OCI-LY7 (cell line): ENCODE data around the gene DDX10. TPM values are rescaled to one million over a fixed set of nuclear protein-coding genes. Genes with fewer than 3 reads are reported as not detected.

ENCODE experiments used
- BruUV-seq: library from RNA; stranded (reverse); fragments of 400-500 nt; replicated peaks from 2 replicates; lab custom pipeline; 2021; lab: Mats Ljungman, UMichigan
- CTCF ChIA-PET: fragments of 300-600 bp; sonication (Branson Sonifier 250); formaldehyde crosslinking; loops from one replicate; lab custom pipeline; 2022; ENCODE audit warnings: antibody characterized with exemption; ENCODE audit not compliant: unreplicated experiment; lab: Charles Lee
- POLR2A ChIA-PET: fragments of 300-600 bp; sonication (Branson Sonifier 250); formaldehyde crosslinking; loops from one replicate; lab custom pipeline; 2022; ENCODE audit warnings: antibody characterized with exemption; lab: Charles Lee
- DNase-seq: peaks from one replicate; pipeline ENCODE4 v3.0.0-alpha.2; 2015; ENCODE audit warnings: low spot score
- H2AFZ ChIP-seq: fragments of 200-600 bp; sonication (generic), shearing (Covaris generic); 2 replicates; pipeline ENCODE4 v1.6.1; 2014; ENCODE audit warnings: mild to moderate bottlenecking, antibody characterized with exemption, low read length, moderate library complexity
- H3K27ac ChIP-seq: fragments of 200-600 bp; sonication (generic); 2 replicates; pipeline ENCODE4 v1.5.1; 2014; ENCODE audit warnings: mixed run types, low read depth, mild to moderate bottlenecking, moderate library complexity, low read length, inconsistent platforms; ENCODE audit not compliant: poor library complexity, severe bottlenecking
- H3K36me3 ChIP-seq: fragments of 200-600 bp; sonication (generic); 2 replicates; pipeline ENCODE4 v1.6.1; 2014; ENCODE audit warnings: mild to moderate bottlenecking, antibody characterized with exemption, low read length, moderate library complexity, mixed read lengths; ENCODE audit not compliant: insufficient read depth
- H3K4me1 ChIP-seq: fragments of 200-600 bp; sonication (generic); 2 replicates; pipeline ENCODE4 v1.5.1; 2014; ENCODE audit warnings: mild to moderate bottlenecking, low read length; ENCODE audit not compliant: insufficient read depth, poor library complexity, severe bottlenecking
- H3K4me2 ChIP-seq: fragments of 200-600 bp; sonication (generic); 2 replicates; pipeline ENCODE4 v1.6.1; 2014; ENCODE audit warnings: mild to moderate bottlenecking, low read length
- H3K4me3 ChIP-seq: fragments of 200-600 bp; sonication (generic); 2 replicates; pipeline ENCODE4 v1.5.1; 2014; ENCODE audit warnings: mild to moderate bottlenecking, low read depth, low read length; ENCODE audit not compliant: poor library complexity, severe bottlenecking
- H3K79me2 ChIP-seq: fragments of 200-600 bp; sonication (generic); 2 replicates; pipeline ENCODE4 v1.6.1; 2016; ENCODE audit warnings: low read depth, mild to moderate bottlenecking, low read length, moderate library complexity, mixed read lengths; ENCODE audit not compliant: insufficient read depth
- H3K9me2 ChIP-seq: fragments of 200-600 bp; sonication (generic); 2 replicates; pipeline ENCODE4 v1.6.1; 2016; ENCODE audit warnings: mild to moderate bottlenecking, low read length, mixed read lengths; ENCODE audit not compliant: insufficient read depth
- H3K9me3 ChIP-seq: fragments of 200-600 bp; sonication (generic); 2 replicates; pipeline ENCODE4 v1.6.1; 2014; ENCODE audit warnings: mild to moderate bottlenecking, mixed run types, low read length, mixed read lengths
- H4K20me1 ChIP-seq: fragments of 200-600 bp; sonication (generic); 2 replicates; pipeline ENCODE4 v1.6.1; 2014; ENCODE audit warnings: mild to moderate bottlenecking, antibody characterized with exemption, low read length, moderate library complexity, mixed read lengths; ENCODE audit not compliant: insufficient read depth
- EZH2phosphoT487 ChIP-seq: fragments of 200-600 bp; sonication (generic); IDR thresholded peaks from 2 replicates; pipeline ENCODE4 v1.6.1; 2018; ENCODE audit warnings: low read depth, borderline replicate concordance, mild to moderate bottlenecking, mixed run types, antibody characterized with exemption, low read length, moderate library complexity, mixed read lengths
- intact Hi-C: fragments of 100-400 bp; cut with micrococcal nuclease; formaldehyde crosslinking; loops from one replicate; pipeline ENCODE4 v1.10.0; 2022; ENCODE audit not compliant: unreplicated experiment
- total RNA-seq, 2 experiments: library from RNA; depleted of rRNA in 1 of 2; stranded (reverse); fragments of >200 nt in 1 of 2; shearing (Covaris generic) in 1 of 2; gene quantifications; 2 replicates each; pipeline ENCODE4 v1.2.3, GENCODE V29; 2014 to 2022
- TF ChIP-seq, protein P1 (sequence below): fragments of 200-600 bp; sonication (generic); conservative IDR thresholded peaks from 2 replicates; pipeline ENCODE4 v1.5.1; 2014; ENCODE audit warnings: mild to moderate bottlenecking, antibody characterized with exemption, low read length, moderate library complexity, mixed read lengths

DDX10 gene
- total RNA-seq, 2 experiments from 2014 or later, result 46.5 to 48.7 TPM

DNA sequence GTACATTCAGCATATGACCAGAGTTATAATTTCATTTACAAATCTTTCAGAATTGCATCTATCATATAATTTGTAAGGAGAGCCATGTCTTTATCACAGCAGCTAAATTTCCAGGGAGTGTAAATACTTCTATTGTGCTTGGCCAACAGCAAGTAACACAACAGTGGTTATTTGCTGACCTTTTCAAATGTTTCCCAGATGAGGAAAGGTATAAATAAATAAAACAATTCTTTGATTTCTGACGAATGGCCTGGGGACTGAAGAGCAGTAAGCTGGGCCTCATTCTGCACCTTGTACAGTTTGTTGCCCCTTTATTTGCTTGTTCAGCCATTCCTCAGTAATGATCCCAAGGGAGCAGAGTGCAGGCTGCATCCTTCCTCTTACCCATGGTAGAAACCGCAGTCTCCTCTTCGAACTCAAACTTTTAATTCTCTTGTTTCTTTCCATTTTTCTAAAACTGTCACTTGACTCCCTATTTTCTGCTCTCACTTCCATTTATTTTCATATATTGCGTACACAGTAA, 132.8 kb downstream of the DDX10 start:
- no peak for TF ChIP-seq EZH2phosphoT487
- TF ChIP-seq, protein P1, sequence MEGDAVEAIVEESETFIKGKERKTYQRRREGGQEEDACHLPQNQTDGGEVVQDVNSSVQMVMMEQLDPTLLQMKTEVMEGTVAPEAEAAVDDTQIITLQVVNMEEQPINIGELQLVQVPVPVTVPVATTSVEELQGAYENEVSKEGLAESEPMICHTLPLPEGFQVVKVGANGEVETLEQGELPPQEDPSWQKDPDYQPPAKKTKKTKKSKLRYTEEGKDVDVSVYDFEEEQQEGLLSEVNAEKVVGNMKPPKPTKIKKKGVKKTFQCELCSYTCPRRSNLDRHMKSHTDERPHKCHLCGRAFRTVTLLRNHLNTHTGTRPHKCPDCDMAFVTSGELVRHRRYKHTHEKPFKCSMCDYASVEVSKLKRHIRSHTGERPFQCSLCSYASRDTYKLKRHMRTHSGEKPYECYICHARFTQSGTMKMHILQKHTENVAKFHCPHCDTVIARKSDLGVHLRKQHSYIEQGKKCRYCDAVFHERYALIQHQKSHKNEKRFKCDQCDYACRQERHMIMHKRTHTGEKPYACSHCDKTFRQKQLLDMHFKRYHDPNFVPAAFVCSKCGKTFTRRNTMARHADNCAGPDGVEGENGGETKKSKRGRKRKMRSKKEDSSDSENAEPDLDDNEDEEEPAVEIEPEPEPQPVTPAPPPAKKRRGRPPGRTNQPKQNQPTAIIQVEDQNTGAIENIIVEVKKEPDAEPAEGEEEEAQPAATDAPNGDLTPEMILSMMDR, result no peak
- CTCF ChIA-PET, result no interaction called here
- POLR2A ChIA-PET, result no interaction called here
- Histone ChIP-seq H3K4me1 (no peaks in the 10 kb centered on the region), H3K79me2 (no peaks in the 10 kb centered on the region; the same call in 1 of the 2 replicates), H3K27ac (no peak overlapping the region), H3K4me2 (no peak overlapping the region), H3K9me3 (no peaks in the 10 kb centered on the region), H2AFZ (no peak overlapping the region), H3K36me3 (no peaks in the 10 kb centered on the region), H3K9me2 (no peaks in the 10 kb centered on the region), H4K20me1 (no peaks in the 10 kb centered on the region), H3K4me3 (no peak overlapping the region)
- no TSS peak for BruUV-seq
- DNase-seq, result no peak
- intact Hi-C loops, result no loop called here

DNA sequence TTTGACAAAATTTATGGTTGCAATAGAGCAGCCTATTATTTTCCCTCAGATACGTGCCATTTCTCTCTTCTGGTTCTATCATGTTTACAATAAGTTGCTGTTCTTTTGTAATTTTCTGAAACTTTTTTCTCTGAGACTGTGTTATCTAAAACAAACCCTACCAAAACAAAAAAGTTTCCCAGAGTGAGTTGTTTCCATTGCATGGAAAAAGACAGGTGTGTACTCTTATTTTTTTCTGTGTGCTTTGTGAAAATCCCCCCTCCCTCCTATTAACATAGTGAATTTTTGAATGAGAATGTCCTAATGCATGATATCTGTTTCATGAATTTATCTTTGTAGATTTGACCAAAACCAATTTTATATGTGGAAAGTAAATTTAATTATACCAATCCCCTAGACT, 137.6 kb downstream of the DDX10 start:
- no peak for DNase-seq
- Histone ChIP-seq H3K27ac (no peak overlapping the region), H3K9me3 (no peaks in the 10 kb centered on the region), H3K9me2 (no peaks in the 10 kb centered on the region), H2AFZ (no peak overlapping the region), H3K36me3 (no peaks in the 10 kb centered on the region; the same call in 1 of the 2 replicates), H3K4me2 (no peak overlapping the region), H3K4me1 (no peaks in the 10 kb centered on the region), H4K20me1 (no peaks in the 10 kb centered on the region), H3K4me3 (no peak overlapping the region), H3K79me2 (no peaks in the 10 kb centered on the region; the same call in 1 of the 2 replicates)
- TF ChIP-seq, protein P1, result no peak
- TF ChIP-seq EZH2phosphoT487, result no peak
- intact Hi-C loops, result no loop called here
- BruUV-seq, result no TSS peak
- ChIA-PET CTCF (no interaction called here), POLR2A (interaction anchor here (0.7 kb wide), 1 partner anchor 43 kb away, joined by 5 read pairs; no protein-coding TSS in a partner anchor)

DNA sequence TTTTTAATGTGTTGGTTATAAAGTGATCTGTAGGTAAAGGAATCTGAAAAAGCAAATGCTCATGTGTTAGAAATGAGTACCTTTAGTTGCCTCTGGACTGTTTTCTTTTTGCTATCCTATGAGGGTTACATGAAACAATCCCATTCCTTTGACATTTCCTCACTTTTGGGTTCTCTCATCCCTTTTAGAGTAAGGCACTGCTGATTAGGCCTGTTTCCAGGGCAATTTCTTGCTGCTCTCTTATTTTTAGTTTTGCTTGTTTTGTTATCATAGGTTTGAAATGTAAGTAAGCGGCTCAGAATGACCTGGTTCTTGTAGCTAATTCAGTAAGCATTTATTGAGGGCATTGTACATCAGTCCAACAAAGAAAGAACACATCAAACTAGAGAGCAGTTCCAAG, 138.9 kb downstream of the DDX10 start:
- Histone ChIP-seq H3K9me2 (no peaks in the 10 kb centered on the region), H3K4me2 (no peak overlapping the region), H3K4me3 (no peak overlapping the region), H4K20me1 (no peaks in the 10 kb centered on the region), H2AFZ (no peak overlapping the region), H3K9me3 (no peaks in the 10 kb centered on the region), H3K27ac (no peak overlapping the region), H3K36me3 (no peaks in the 10 kb centered on the region; the same call in 1 of the 2 replicates), H3K4me1 (no peaks in the 10 kb centered on the region), H3K79me2 (no peaks in the 10 kb centered on the region; the same call in 1 of the 2 replicates)
- POLR2A ChIA-PET, result interaction anchor here (0.9 kb wide), 1 partner anchor 27 kb away, joined by 3 read pairs; no protein-coding TSS in a partner anchor
- BruUV-seq, result no TSS peak
- CTCF ChIA-PET, result no interaction called here
- intact Hi-C loops, result no loop called here
- TF ChIP-seq, protein P1, result no peak
- TF ChIP-seq EZH2phosphoT487, result no peak
- no peak for DNase-seq
